ENCODE measurements around the gene ASNSD1. TPM values are rescaled to one million over a fixed set of nuclear protein-coding genes. Genes with fewer than 3 reads are reported as not detected.

The ASNSD1 gene
- total RNA-seq, 5 donors from 2014 or later (not counting 1 experiment from before 2014, with no cell fraction given) = 31.7 to 43.8 (median 35.9) TPM

GRCh38 chr2:189674374-189675112 is 13.3 kb downstream of the ASNSD1 start, which contains the start of gene ANKAR:
Gene ANKAR (plus strand): TSS chr2:189674670. CDS start chr2:189676491, 1,821 bp downstream.
- Mint-ChIP-seq H3K4me3 (peak within 1 kb of the TSS; percentile 91 to 95 (median 93)), H3K27me3 (no peaks in the 10 kb centered on the region), H3K36me3 (peaks cover 23% of the 10 kb centered on the region), H3K9me3 (peaks cover 0 to 12% (median 7%) of the 10 kb centered on the region in 3 donors), H3K27ac (peak within 1 kb of the TSS; percentile 97 to 99), H3K4me1 (peaks cover 30 to 44% (median 41%) of the 10 kb centered on the region in 3 donors)
- Histone ChIP-seq H3K4me1 (ENCODE audit: control insufficient read depth in 1 of 2, extremely low read depth in 1 of 2, insufficient read depth in 2 of 2, low read length in 2 of 2) (peaks cover 3 to 21% of the 10 kb centered on the region in 2 experiments), H3K27ac (ENCODE audit: low read length) (peak within 1 kb of the TSS; percentile 88), H3K9me3 (no peaks in the 10 kb centered on the region), H3K27me3 (replicated peaks in 1 of 2; ENCODE audit: control insufficient read depth in 2 of 2, extremely low read depth in 1 of 2, insufficient read depth in 2 of 2, low read length in 1 of 2) (no peaks in the 10 kb centered on the region), H3K4me3 (ENCODE audit: control insufficient read depth in 1 of 2, extremely low read depth in 1 of 2, low read length in 1 of 2) (peak within 1 kb of the TSS; percentile 67 to 96), H3K36me3 (ENCODE audit: control insufficient read depth in 2 of 2, extremely low read depth in 1 of 2, insufficient read depth in 1 of 2, low read length in 1 of 2) (peaks cover 5 to 10% of the 10 kb centered on the region in 2 donors)
- WGBS (ENCODE audit: insufficient coverage) = 1% methylated on average over 58 of the region's 62 CpGs
- DNase-seq (peak; percentile 54 to 89 (median 72)), ATAC-seq (replicated peaks in 1 of 4) (peak; percentile 95 to 97 (median 96))
- ChIA-PET CTCF (interaction anchor here (0.5 to 7.7 kb wide), 23 partner anchors 9 to 107 kb away, joined by 3 to 96 read pairs (median 6); partner anchors contain the start of genes OSGEPL1 (in 2 of the 2), ASNSD1 (in 1 of the 2) and SLC40A1 (in 1 of the 2)), POLR2A (interaction anchor here (0.5 to 2.4 kb wide), 9 partner anchors 9 to 114 kb away, joined by 3 to 8 read pairs (median 4); partner anchors contain the start of genes ASNSD1 (in 2 of the 2) and OSGEPL1 (in 1 of the 2))

- Mint-ChIP-seq H3K4me3 (no peak overlapping the region), H3K4me1 (peaks cover 40 to 59% (median 55%) of the 10 kb centered on the region in 3 donors), H3K9me3 (peaks cover 0 to 12% (median 7%) of the 10 kb centered on the region in 3 donors), H3K27me3 (no peaks in the 10 kb centered on the region), H3K27ac (no peak overlapping the region), H3K36me3 (peaks cover 29% of the 10 kb centered on the region)
- Histone ChIP-seq H3K9me3 (no peaks in the 10 kb centered on the region), H3K27ac (ENCODE audit: low read length) (no peak overlapping the region), H3K4me3 (ENCODE audit: control insufficient read depth in 1 of 2, extremely low read depth in 1 of 2, low read length in 1 of 2) (no peak overlapping the region), H3K27me3 (replicated peaks in 1 of 2; ENCODE audit: control insufficient read depth in 2 of 2, extremely low read depth in 1 of 2, insufficient read depth in 2 of 2, low read length in 1 of 2) (no peaks in the 10 kb centered on the region), H3K36me3 (ENCODE audit: control insufficient read depth in 2 of 2, extremely low read depth in 1 of 2, insufficient read depth in 1 of 2, low read length in 1 of 2) (peaks cover 3 to 5% of the 10 kb centered on the region in 2 donors), H3K4me1 (ENCODE audit: control insufficient read depth in 1 of 2, extremely low read depth in 1 of 2, insufficient read depth in 2 of 2, low read length in 2 of 2) (peaks cover 3 to 21% of the 10 kb centered on the region in 2 experiments)
- ChIA-PET CTCF (interaction anchor here (0.6 to 7.7 kb wide), 11 partner anchors 9 to 87 kb away, joined by 3 to 96 read pairs (median 6); partner anchors contain the start of genes ASNSD1 (in 2 of the 2) and OSGEPL1 (in 1 of the 2)), POLR2A (no interaction called here)
- no CpG with 5 or more reads among the region's 4 CpGs for WGBS (ENCODE audit: insufficient coverage)
- ATAC-seq (replicated peaks in 1 of 4) (no peak), DNase-seq (no peak)
These were observed 15.2 kb downstream of the ASNSD1 start for GRCh38 chr2:189676471-189676870.

- Mint-ChIP-seq H3K9me3 (peaks cover 0 to 12% (median 7%) of the 10 kb centered on the region in 3 donors), H3K36me3 (peaks cover 29% of the 10 kb centered on the region), H3K27me3 (no peaks in the 10 kb centered on the region), H3K4me1 (peaks cover 32 to 58% (median 49%) of the 10 kb centered on the region in 3 donors), H3K4me3 (no peak overlapping the region), H3K27ac (no peak overlapping the region)
- H3K9me3 ChIP-seq = no peaks in the 10 kb centered on the region
- no peak overlapping the region for H3K4me3 ChIP-seq (ENCODE audit: control insufficient read depth in 1 of 2, extremely low read depth in 1 of 2, low read length in 1 of 2)
- peaks cover 0 to 5% of the 10 kb centered on the region in 2 donors for H3K36me3 ChIP-seq (ENCODE audit: control insufficient read depth in 2 of 2, extremely low read depth in 1 of 2, insufficient read depth in 1 of 2, low read length in 1 of 2)
- H3K4me1 ChIP-seq (ENCODE audit: control insufficient read depth in 1 of 2, extremely low read depth in 1 of 2, insufficient read depth in 2 of 2, low read length in 2 of 2) = peaks cover 3 to 13% of the 10 kb centered on the region in 2 experiments
- DNase-seq (no peak), ATAC-seq (replicated peaks in 1 of 4) (no peak)
- CTCF ChIA-PET = interaction anchor here in 1 of 2 donors (1.4 to 2.5 kb wide), 2 partner anchors 17 to 19 kb away, joined by 4 to 9 read pairs; no protein-coding TSS in a partner anchor
- H3K27ac ChIP-seq (ENCODE audit: low read length) = no peak overlapping the region
- POLR2A ChIA-PET = no interaction called here
- no peaks in the 10 kb centered on the region for H3K27me3 ChIP-seq (replicated peaks in 1 of 2; ENCODE audit: control insufficient read depth in 2 of 2, extremely low read depth in 1 of 2, insufficient read depth in 2 of 2, low read length in 1 of 2)
These were observed 18.0 kb downstream of the ASNSD1 start for GRCh38 chr2:189679226-189679625.

- ChIA-PET CTCF (interaction anchor here (1.0 to 2.5 kb wide), 3 partner anchors 15 to 46 kb away, joined by 3 to 9 read pairs (median 4); no protein-coding TSS in a partner anchor), POLR2A (interaction anchor here in 1 of 2 donors (0.7 kb wide), 1 partner anchor 1081 kb away, joined by 3 read pairs; no protein-coding TSS in a partner anchor)
- ATAC-seq (replicated peaks in 1 of 4) = no peak
- no peak overlapping the region for H3K27ac ChIP-seq (ENCODE audit: low read length)
- no peaks in the 10 kb centered on the region for H3K27me3 Mint-ChIP-seq
- H3K9me3 Mint-ChIP-seq = peaks cover 0 to 12% (median 7%) of the 10 kb centered on the region in 3 donors
- no peaks in the 10 kb centered on the region for H3K27me3 ChIP-seq (replicated peaks in 1 of 2; ENCODE audit: control insufficient read depth in 2 of 2, extremely low read depth in 1 of 2, insufficient read depth in 2 of 2, low read length in 1 of 2)
- no peaks in the 10 kb centered on the region for H3K9me3 ChIP-seq
- peaks cover 26% of the 10 kb centered on the region for H3K36me3 Mint-ChIP-seq
- no peak overlapping the region for H3K4me3 Mint-ChIP-seq
- H3K4me1 ChIP-seq (ENCODE audit: control insufficient read depth in 1 of 2, extremely low read depth in 1 of 2, insufficient read depth in 2 of 2, low read length in 2 of 2) = peaks cover 0 to 6% of the 10 kb centered on the region in 2 experiments
- no peaks in the 10 kb centered on the region for H3K36me3 ChIP-seq (ENCODE audit: control insufficient read depth in 2 of 2, extremely low read depth in 1 of 2, insufficient read depth in 1 of 2, low read length in 1 of 2)
- no peak overlapping the region for H3K4me3 ChIP-seq (ENCODE audit: control insufficient read depth in 1 of 2, extremely low read depth in 1 of 2, low read length in 1 of 2)
- H3K27ac Mint-ChIP-seq = no peak overlapping the region
- DNase-seq = no peak
- H3K4me1 Mint-ChIP-seq = peaks cover 36 to 52% (median 45%) of the 10 kb centered on the region in 3 donors
- WGBS (ENCODE audit: insufficient coverage) = no CpG with 5 or more reads among the region's 1 CpG
These were observed 19.9 kb downstream of the ASNSD1 start for GRCh38 chr2:189681203-189681602.

DNA sequence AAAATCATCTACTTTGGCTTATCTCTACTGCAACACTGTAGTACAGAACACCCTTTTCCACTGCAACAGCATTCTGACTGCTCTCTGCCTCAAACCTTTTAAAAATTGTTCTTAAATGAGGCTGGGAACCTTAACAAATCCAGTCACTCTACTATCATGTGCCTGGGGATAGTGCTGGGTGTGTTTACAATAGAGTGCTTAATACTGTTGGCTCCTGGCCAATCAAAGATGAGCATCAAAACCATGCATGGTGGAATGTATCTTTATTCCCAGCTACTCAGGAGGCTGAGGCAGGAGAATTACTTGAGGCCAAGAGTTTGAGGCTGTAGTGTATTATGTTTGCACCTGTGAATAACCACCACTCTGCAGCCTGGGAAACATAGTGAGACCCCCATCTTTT is 20.6 kb downstream of the ASNSD1 start:
- CTCF ChIA-PET = interaction anchor here (1.3 to 2.5 kb wide), 2 partner anchors 15 to 47 kb away, joined by 4 to 9 read pairs; no protein-coding TSS in a partner anchor
- no peak overlapping the region for H3K27ac Mint-ChIP-seq
- POLR2A ChIA-PET = no interaction called here
- ATAC-seq (replicated peaks in 1 of 4) (no peak), DNase-seq (no peak)
- H3K27me3 Mint-ChIP-seq = no peaks in the 10 kb centered on the region
- no peaks in the 10 kb centered on the region for H3K27me3 ChIP-seq (replicated peaks in 1 of 2; ENCODE audit: control insufficient read depth in 2 of 2, extremely low read depth in 1 of 2, insufficient read depth in 2 of 2, low read length in 1 of 2)
- H3K9me3 ChIP-seq = no peaks in the 10 kb centered on the region
- peaks cover 26% of the 10 kb centered on the region for H3K36me3 Mint-ChIP-seq
- no peaks in the 10 kb centered on the region for H3K36me3 ChIP-seq (ENCODE audit: control insufficient read depth in 2 of 2, extremely low read depth in 1 of 2, insufficient read depth in 1 of 2, low read length in 1 of 2)
- peaks cover 34 to 49% (median 39%) of the 10 kb centered on the region in 3 donors for H3K4me1 Mint-ChIP-seq
- no peak overlapping the region for H3K4me3 ChIP-seq (ENCODE audit: control insufficient read depth in 1 of 2, extremely low read depth in 1 of 2, low read length in 1 of 2)
- peaks cover 0 to 12% (median 7%) of the 10 kb centered on the region in 3 donors for H3K9me3 Mint-ChIP-seq
- peaks cover 0 to 6% of the 10 kb centered on the region in 2 experiments for H3K4me1 ChIP-seq (ENCODE audit: control insufficient read depth in 1 of 2, extremely low read depth in 1 of 2, insufficient read depth in 2 of 2, low read length in 2 of 2)
- no peak overlapping the region for H3K27ac ChIP-seq (ENCODE audit: low read length)
- no peak overlapping the region for H3K4me3 Mint-ChIP-seq

DNA sequence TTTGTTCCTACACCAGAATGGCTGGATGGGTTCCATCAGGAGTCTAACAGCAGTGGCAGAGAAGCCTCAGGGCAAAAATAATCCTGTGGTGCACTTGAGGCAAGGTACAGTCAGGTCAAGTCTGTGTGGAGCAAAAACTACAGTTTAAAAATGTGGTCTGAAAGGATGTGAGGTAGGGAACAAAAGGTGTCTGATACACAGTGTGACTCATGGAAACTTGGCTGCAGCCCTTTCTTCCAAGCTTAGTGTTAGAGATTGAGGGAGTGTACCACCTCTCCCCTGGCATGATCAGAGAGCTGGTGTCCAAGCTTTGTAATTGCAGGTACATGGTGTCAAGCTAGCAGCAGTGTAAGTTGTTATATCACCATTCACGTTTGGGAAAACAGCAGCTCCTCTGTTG is 22.1 kb downstream of the ASNSD1 start:
- H3K27me3 Mint-ChIP-seq = no peaks in the 10 kb centered on the region
- H3K36me3 Mint-ChIP-seq = peaks cover 15% of the 10 kb centered on the region
- H3K4me1 ChIP-seq (ENCODE audit: control insufficient read depth in 1 of 2, extremely low read depth in 1 of 2, insufficient read depth in 2 of 2, low read length in 2 of 2) = peaks cover 0 to 6% of the 10 kb centered on the region in 2 experiments
- WGBS (ENCODE audit: insufficient coverage) = no CpG with 5 or more reads among the region's 1 CpG
- H3K4me3 ChIP-seq (ENCODE audit: control insufficient read depth in 1 of 2, extremely low read depth in 1 of 2, low read length in 1 of 2) = no peak overlapping the region
- no peaks in the 10 kb centered on the region for H3K27me3 ChIP-seq (replicated peaks in 1 of 2; ENCODE audit: control insufficient read depth in 2 of 2, extremely low read depth in 1 of 2, insufficient read depth in 2 of 2, low read length in 1 of 2)
- DNase-seq (no peak), ATAC-seq (replicated peaks in 1 of 4) (no peak)
- peaks cover 29 to 43% (median 35%) of the 10 kb centered on the region in 3 donors for H3K4me1 Mint-ChIP-seq
- no peaks in the 10 kb centered on the region for H3K36me3 ChIP-seq (ENCODE audit: control insufficient read depth in 2 of 2, extremely low read depth in 1 of 2, insufficient read depth in 1 of 2, low read length in 1 of 2)
- ChIA-PET POLR2A (no interaction called here), CTCF (interaction anchor here in 1 of 2 donors (1.9 kb wide), 1 partner anchor 9 kb away, joined by 6 read pairs; the partner anchor contains the start of gene ANKAR)
- no peak overlapping the region for H3K27ac Mint-ChIP-seq
- H3K9me3 ChIP-seq = no peaks in the 10 kb centered on the region
- no peak overlapping the region for H3K27ac ChIP-seq (ENCODE audit: low read length)
- H3K4me3 Mint-ChIP-seq = no peak overlapping the region
- H3K9me3 Mint-ChIP-seq = peaks cover 0 to 5% (median 4%) of the 10 kb centered on the region in 3 donors
